HepG2 (cell line): ENCODE data around the gene TUBB. TPM values are rescaled to one million over a fixed set of nuclear protein-coding genes. Genes with fewer than 3 reads are reported as not detected.
A peak's percentile ranks its signal among the peaks of the same experiment; 100 is the strongest.

ENCODE experiments used
- ATAC-seq: fragments of 200-7000 bp; cut with Tn5 transposase; 3 replicates; pipeline ENCODE4 v1.9.1; 2020; ENCODE audit warnings: mild to moderate bottlenecking, moderate library complexity
- BruUV-seq: library from RNA; stranded (reverse); fragments of 400-500 nt; replicated peaks from 2 replicates; lab custom pipeline; 2021; lab: Mats Ljungman, UMichigan
- CTCF ChIA-PET: fragments of 300-600 bp; formaldehyde crosslinking; extraction: SDS; loops from one replicate; lab custom pipeline; 2021; ENCODE audit warnings: low total read pairs, inconsistent platforms, low intra/inter-chr PET ratio; lab: Yijun Ruan, JAX
- POLR2A ChIA-PET: fragments of 350-600 bp; sonication (Branson Sonifier 250); formaldehyde crosslinking; loops from one replicate; lab custom pipeline; 2020; ENCODE audit warnings: antibody characterized with exemption, inconsistent platforms; lab: Yijun Ruan, JAX
- DNase-seq: peaks from one replicate; pipeline ENCODE4 v3.0.0-alpha.2; 2015; ENCODE audit warnings: low spot score
- FAIRE-seq: peaks from 3 replicates; lab custom pipeline; 2011; peaks lifted over from hg19 to GRCh38; lab: Jason Lieb, UNC
- H2AFZ ChIP-seq: one replicate; pipeline ENCODE4 v1.6.1; 2011; ENCODE audit warnings: low read length, inconsistent platforms
- H3K27ac ChIP-seq: fragments of 300-600 bp; 3 replicates; pipeline ENCODE4 v1.8.0; 2011; ENCODE audit warnings: mixed run types, mild to moderate bottlenecking, mixed read lengths, low read length, inconsistent platforms; ENCODE audit not compliant: insufficient read depth; ENCODE audit errors: extremely low read length
- H3K27me3 ChIP-seq, 2 experiments: fragments of 200-600 bp in 1 of 2; 2 replicates in 1 of 2; 3 replicates in 1 of 2; pipeline versions ENCODE4 v1.6.0 to v1.8.0; 2011; ENCODE audit warnings: low read length in 2 of 2, mild to moderate bottlenecking in 2 of 2, moderate library complexity in 2 of 2, inconsistent platforms in 1 of 2; ENCODE audit not compliant: insufficient read depth in 2 of 2, control insufficient read depth in 1 of 2
- H3K36me3 ChIP-seq, 2 experiments: fragments of 200-600 bp in 1 of 2; replicated peaks in 1 of 2; 2 replicates in 1 of 2; 3 replicates in 1 of 2; pipeline versions ENCODE4 v1.5.1 to v1.8.0; 2011; ENCODE audit warnings: low read length in 2 of 2, inconsistent platforms in 1 of 2; ENCODE audit not compliant: insufficient read depth in 2 of 2, control insufficient read depth in 1 of 2
- H3K4me1 ChIP-seq: 2 replicates; pipeline ENCODE4 v1.5.1; 2012; ENCODE audit warnings: low read length, inconsistent platforms; ENCODE audit not compliant: insufficient read depth
- H3K4me2 ChIP-seq: 2 replicates; pipeline ENCODE4 v1.6.0; 2011; ENCODE audit warnings: low read depth, low read length, inconsistent platforms
- H3K4me3 ChIP-seq, 3 experiments: fragments of 200-600 bp in 1 of 3; sonication (generic), shearing (Covaris generic) in 1 of 3; replicated peaks in 1 of 3; 2 replicates each; pipeline ENCODE4 v1.5.1; 2011 to 2016; ENCODE audit warnings: low read length in 3 of 3, inconsistent platforms in 2 of 3, low read depth in 2 of 3, mild to moderate bottlenecking in 2 of 3, control low read depth in 1 of 3, mixed read lengths in 1 of 3; ENCODE audit not compliant: insufficient read depth in 1 of 3
- H3K79me2 ChIP-seq: one replicate; pipeline ENCODE4 v1.6.1; 2011; ENCODE audit warnings: low read length, inconsistent platforms; ENCODE audit not compliant: insufficient read depth
- H3K9ac ChIP-seq: 2 replicates; pipeline ENCODE4 v1.6.0; 2011; ENCODE audit warnings: mild to moderate bottlenecking, low read depth, low read length, inconsistent platforms; ENCODE audit not compliant: insufficient read depth
- H3K9me3 ChIP-seq: 2 replicates; pipeline ENCODE4 v1.5.1; 2012; ENCODE audit warnings: mild to moderate bottlenecking, low read length
- H4K20me1 ChIP-seq: 2 replicates; pipeline ENCODE4 v1.6.0; 2011; ENCODE audit warnings: inconsistent platforms, mild to moderate bottlenecking, low read length, moderate library complexity; ENCODE audit not compliant: insufficient read depth
- ZNF672 ChIP-seq: sonication (generic); formaldehyde crosslinking; IDR thresholded peaks from 2 replicates; pipeline ENCODE4 v1.8.1; 2022; ENCODE audit warnings: missing genetic modification reagents
- WGBS: methylation state at CpG from one replicate; pipeline ENCODE4 v1.1.6; 2017; ENCODE audit warnings: low lambda C conversion rate; 5-methylcytosine and 5-hydroxymethylcytosine counted together
- in situ Hi-C: cut with HindIII; loops from 2 replicates; pipeline ENCODE4 v1.10.0; 2017; ENCODE audit warnings: low pct_unique_long_range_greater_than_20kb; ENCODE audit not compliant: extremely low pct_ligation_motif_present
- intact Hi-C: fragments of 100-400 bp; cut with micrococcal nuclease; formaldehyde crosslinking; loops from one replicate; pipeline ENCODE4 v1.10.0; 2022; ENCODE audit not compliant: unreplicated experiment
- polyA plus RNA-seq, 8 experiments: library from polyadenylated mRNA; depleted of rRNA in 3 of 8; stranded (reverse) in 7 of 8; unstranded in 1 of 8; fragments of >200 nt; fragmentation: Illumina TruSeq in 4 of 8; extraction: Trizol in 4 of 8; gene quantifications; 2 replicates each; pipeline versions ENCODE4 v1.2.1 to v1.2.3, GENCODE V29; 2011 to 2016; ENCODE audit warnings: low read depth in 4 of 8, missing spikeins in 1 of 8, mixed read lengths in 1 of 8; ENCODE audit not compliant: insufficient read depth in 1 of 8
- total RNA-seq, 5 experiments: library from RNA; depleted of rRNA; stranded (reverse); fragments of >200 nt; fragmentation: Illumina TruSeq; extraction: Trizol; gene quantifications; 2 replicates each; pipeline ENCODE4 v1.2.3, GENCODE V29; 2016; ENCODE audit warnings: low read depth in 1 of 5
- TF ChIP-seq, protein P1 (sequence below): sonication (generic); formaldehyde crosslinking; IDR thresholded peaks from 2 replicates; pipeline ENCODE4 v1.5.1; 2020; ENCODE audit warnings: mild to moderate bottlenecking, moderate library complexity, missing genetic modification reagents

TUBB gene
- total and polyA plus RNA-seq, 2 of the 13 experiments (the other 11 are each of a cell fraction or from before 2014, with no cell fraction given) = 911 to 1,163 TPM

GRCh38 chr6:30684386-30685156 is 35.6 kb upstream of the TUBB start:
- in situ Hi-C loops (loop anchor here (25.0 kb wide), 1 partner anchor 403 kb away; no protein-coding TSS in a partner anchor), intact Hi-C loops (no loop called here)
- POLR2A ChIA-PET = interaction anchor here (2.5 kb wide), 1 partner anchor 37 kb away, joined by 10 read pairs; no protein-coding TSS in a partner anchor
- CTCF ChIA-PET = interaction anchor here (1.0 to 3.5 kb wide), 2 partner anchors 38 kb away, joined by 4 to 11 read pairs; no protein-coding TSS in a partner anchor
- Histone ChIP-seq H3K9me3 (no peaks in the 10 kb centered on the region), H3K9ac (no peak overlapping the region), H3K4me3 (no peak overlapping the region)
- no peak for FAIRE-seq
- no peak for TF ChIP-seq ZNF672 (CRISPR knock-in tag)
- TF ChIP-seq, protein P1, sequence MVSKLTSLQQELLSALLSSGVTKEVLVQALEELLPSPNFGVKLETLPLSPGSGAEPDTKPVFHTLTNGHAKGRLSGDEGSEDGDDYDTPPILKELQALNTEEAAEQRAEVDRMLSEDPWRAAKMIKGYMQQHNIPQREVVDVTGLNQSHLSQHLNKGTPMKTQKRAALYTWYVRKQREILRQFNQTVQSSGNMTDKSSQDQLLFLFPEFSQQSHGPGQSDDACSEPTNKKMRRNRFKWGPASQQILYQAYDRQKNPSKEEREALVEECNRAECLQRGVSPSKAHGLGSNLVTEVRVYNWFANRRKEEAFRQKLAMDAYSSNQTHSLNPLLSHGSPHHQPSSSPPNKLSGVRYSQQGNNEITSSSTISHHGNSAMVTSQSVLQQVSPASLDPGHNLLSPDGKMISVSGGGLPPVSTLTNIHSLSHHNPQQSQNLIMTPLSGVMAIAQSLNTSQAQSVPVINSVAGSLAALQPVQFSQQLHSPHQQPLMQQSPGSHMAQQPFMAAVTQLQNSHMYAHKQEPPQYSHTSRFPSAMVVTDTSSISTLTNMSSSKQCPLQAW (CRISPR knock-in tag) = no peak
- TF ChIP-seq, all 625 proteins: peak for 0
- H3K79me2 ChIP-seq = no peaks in the 10 kb centered on the region
- H3K36me3 ChIP-seq = no peaks in the 10 kb centered on the region
- no peak overlapping the region for H2AFZ ChIP-seq
- H3K4me1 ChIP-seq = peaks cover 71% of the 10 kb centered on the region
- BruUV-seq = no TSS peak
- no peaks in the 10 kb centered on the region for H3K27me3 ChIP-seq
- 90% methylated on average over 21 of the region's 21 CpGs for WGBS
- ATAC-seq = no peak
- no peaks in the 10 kb centered on the region for H4K20me1 ChIP-seq
- no peak overlapping the region for H3K27ac ChIP-seq
- no peak for DNase-seq
- H3K4me2 ChIP-seq = peak overlapping the region; percentile 48; the same call in 1 of the 2 replicates
